SK-MEL-5 (cell line): Measurements from ENCODE around the gene OR5B12. TPM values are rescaled to one million over a fixed set of nuclear protein-coding genes. Genes with fewer than 3 reads are reported as not detected.
A peak's percentile ranks its signal among the peaks of the same experiment; 100 is the strongest.
"Not testable (repeated sequence)": the region's sequence is repeated elsewhere in the genome, so short reads cannot be mapped to it uniquely, and the experiment has no call there.

Experiments
- DNase-seq: peaks from one replicate; pipeline ENCODE4 v3.0.0-alpha.2; 2016; ENCODE audit warnings: low read depth, low spot score
- in situ Hi-C: cut with HindIII; loops from 2 replicates; pipeline ENCODE4 v1.10.0; 2016; ENCODE audit warnings: low sequenced_read_pairs, high pct_unique_total_duplicates, low pct_unique_long_range_greater_than_20kb
- polyA plus RNA-seq, 2 experiments: library from polyadenylated mRNA; depleted of rRNA; stranded (reverse); fragments of >200 nt; gene quantifications; 2 replicates each; pipeline ENCODE4 v1.2.3, GENCODE V29; 2015
- total RNA-seq: library from RNA; depleted of rRNA; stranded (reverse); fragments of >200 nt; shearing (Covaris generic); gene quantifications from 2 replicates; pipeline ENCODE4 v1.2.3, GENCODE V29; 2014; rRNA removed

OR5B12 gene
- not detected in 2 replicates for total RNA-seq
- polyA plus RNA-seq (2015; cell fraction: cytosol; rRNA removed) = not detected in 2 replicates
- not detected in 2 replicates for polyA plus RNA-seq (2015; cell fraction: nucleus; rRNA removed)

DNA sequence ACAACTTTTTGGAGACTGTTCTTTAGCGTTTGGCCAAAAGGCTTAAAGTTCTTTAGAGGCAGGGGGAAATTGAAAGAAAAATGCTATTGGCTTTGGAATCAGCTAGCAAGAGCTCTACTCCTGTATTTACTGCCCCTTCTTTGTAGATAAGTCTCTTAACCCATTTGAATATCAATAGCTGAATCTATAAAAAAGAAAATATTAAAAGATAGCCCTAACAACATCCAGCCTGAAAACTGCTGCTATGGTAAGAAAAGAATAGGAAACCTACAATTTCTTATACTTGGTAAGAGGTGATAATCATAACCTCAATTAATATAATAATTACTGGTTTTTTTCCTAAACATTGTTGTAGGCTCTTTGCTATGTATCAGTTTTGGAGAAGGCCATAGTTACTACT is at the start of gene OR5B12:
Gene OR5B12, minus strand, starts transcription at position 101 of the 400 bp plus-strand sequence. CDS start 2,085 bp downstream, outside the sequence.
- in situ Hi-C loops = no loop called here
- no peak for DNase-seq

DNA sequence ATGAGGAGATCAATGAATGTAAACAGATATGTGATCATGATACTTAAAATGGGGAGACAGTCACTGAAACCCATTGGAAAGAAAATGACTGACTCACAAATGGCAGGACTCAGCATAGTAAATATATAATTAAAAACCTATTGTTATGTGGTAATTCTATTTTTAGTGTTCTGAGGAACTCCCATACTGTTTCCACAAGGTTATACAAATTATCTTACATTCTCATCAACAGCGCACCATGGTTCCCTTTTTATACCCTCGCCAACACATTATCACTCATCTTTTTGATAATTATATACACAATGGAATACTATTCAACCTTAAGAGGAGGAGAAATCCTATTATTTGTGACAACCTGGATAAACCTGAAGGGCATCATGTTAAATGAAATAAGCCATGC is 48.8 kb upstream of the OR5B12 start:
- in situ Hi-C loops = no loop called here
- DNase-seq = no peak

DNA sequence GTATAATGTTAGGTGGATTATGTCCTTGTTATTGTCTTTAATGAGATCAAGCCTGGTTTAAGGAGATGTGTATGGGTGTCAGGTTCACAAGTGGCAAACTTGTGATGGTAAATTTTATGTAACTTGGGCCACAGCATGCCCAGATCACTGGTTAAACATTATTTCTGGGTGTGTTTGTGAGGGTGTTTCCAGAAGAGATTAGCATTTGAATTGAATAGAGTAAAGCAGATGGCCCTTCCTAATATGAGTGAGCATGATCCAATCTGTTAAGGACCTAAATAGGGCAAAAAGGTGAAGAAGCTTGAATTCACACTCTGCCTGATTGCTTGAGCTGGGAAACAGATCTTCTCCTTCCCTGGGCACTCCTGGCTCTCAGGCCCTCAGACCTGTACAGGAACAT is 45.1 kb upstream of the OR5B12 start:
- in situ Hi-C loops = no loop called here
- DNase-seq = no peak

DNA sequence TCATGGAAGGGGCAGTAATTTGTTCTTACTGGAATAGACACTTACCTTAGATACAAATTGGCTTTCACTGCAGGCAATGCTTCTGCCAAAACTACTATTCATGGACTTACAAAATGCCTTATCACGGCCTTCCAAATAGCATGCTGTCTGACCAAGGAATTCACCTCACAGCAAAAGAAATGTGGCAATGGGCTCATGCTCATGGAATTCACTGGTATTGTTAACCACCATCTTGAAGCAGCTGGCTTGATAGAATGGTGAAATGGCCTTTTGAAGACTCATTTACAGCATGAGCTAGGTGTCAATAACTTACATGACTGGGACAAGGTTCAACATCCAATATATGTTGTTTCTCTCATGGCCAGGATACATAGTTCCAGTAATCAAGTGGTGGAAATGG is 43.9 kb upstream of the OR5B12 start:
- DNase-seq = no peak
- in situ Hi-C loops = no loop called here

DNA sequence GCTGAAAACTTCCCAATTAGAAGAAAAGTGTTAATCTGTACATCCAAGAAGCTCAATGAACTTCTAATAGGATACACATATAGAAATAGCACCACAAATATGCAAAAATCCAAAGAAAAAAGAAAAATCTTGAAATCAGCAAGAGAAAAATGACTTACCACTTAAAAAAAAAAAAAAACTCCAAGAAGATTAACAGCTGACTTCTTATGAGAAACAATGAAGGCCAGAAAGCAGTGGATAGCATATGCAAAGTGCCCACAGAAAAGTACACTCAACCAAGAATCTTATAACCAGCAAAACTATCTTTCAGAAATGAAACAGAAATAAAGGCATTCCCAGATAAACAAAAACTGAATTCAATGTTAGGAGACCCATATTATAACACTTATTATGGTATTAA is 29.9 kb upstream of the OR5B12 start:
- no peak for DNase-seq
- in situ Hi-C loops = no loop called here

DNA sequence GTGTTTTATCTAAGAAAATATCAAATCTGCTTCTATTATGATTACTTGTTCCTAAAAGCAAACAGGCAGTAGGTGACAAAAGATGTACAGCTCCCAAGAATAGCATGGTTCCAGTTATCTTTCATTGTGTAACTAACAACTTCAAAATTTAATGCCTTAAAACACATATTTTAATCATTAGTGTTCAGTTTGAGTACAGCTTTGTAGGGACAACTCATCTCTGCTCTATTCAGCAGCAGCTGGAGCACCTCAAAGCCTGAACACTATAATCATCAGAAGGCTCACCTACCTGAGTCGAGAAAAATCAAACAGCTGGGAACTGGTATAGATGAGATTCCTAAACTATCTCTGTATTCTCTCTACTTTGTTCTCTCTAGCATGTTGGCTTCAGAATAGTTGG is 24.3 kb upstream of the OR5B12 start:
- no peak for DNase-seq
- in situ Hi-C loops = no loop called here

DNA sequence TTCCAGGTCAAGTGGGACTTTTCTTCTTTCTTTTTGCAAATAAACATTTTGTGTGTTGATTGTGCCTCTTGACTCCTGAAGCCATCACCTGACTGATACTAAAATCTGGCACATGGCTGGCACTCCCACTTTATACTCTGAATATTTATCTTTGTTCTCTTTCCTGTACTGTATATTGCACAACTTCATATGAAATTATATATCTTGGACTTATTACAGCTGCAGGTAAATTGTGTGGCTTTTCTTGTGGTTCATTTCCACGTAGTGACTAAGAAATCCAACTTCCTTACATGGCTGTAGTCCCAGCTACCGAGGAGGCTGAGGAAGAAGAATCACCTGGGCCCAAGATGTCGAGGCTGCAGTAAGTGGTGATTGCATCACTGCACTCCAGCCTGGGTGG is 23.7 kb upstream of the OR5B12 start:
- in situ Hi-C loops = no loop called here

DNA sequence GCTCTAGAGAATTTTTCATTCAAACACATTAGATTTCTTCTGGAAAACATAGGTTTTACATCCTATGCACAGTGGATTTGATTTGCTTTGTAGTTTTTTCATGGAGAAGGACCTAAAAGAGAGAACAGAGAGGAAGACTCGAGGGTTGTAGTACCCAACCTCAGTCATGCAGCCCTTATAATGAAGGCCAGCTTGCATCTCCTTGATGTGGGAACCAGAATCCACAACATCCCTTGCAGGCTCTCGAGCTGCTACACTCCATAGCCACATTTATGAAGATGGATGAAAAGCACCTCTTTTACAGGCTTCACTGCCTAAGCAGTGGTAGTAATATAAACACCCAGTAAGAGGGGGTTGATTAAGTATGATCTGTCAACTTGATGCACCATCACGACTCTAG is 9.5 kb upstream of the OR5B12 start:
- in situ Hi-C loops = no loop called here
- DNase-seq = no peak

More for the DNA sequence above, 23.7 kb upstream of the OR5B12 start:
- no peak for DNase-seq

DNA sequence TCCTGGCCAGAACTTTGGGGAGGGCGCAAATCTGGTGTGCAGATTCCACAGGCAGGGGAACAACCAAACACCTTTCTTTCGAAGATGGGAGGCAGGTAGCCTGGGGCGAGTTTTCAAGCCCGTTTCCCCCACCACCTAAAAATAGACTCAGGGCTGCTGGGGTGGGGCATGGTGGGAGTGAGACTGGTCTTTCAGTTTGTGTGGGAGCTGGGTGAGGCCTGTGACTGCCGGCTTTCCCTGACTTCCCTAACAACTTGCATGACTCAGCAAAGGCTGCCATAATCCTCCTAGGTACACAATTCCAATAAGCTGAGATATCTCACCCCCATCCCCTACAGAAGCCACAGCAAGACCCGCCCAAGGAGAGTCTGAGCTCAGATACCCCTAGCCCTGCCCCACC is 4.3 kb upstream of the OR5B12 start:
- in situ Hi-C loops = no loop called here
- DNase-seq = no peak

DNA sequence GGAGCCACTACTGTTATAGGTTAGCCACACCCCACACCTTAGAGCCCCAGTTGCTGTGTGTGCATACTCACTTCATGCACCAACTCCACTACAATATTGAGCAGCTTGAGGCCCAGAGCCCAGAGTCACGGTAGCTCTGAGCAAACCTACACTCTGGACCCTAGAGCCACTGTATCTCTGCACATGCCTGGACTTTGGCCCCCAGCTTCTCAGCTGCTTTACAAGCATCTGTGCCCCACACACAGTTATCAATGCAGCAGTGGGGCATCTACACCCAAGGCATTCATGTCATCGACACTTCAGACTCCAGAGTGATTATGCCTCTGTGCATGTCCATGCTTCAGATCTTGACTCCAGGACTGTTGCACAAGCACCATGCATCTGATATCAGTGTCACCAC is 2.3 kb upstream of the OR5B12 start:
- no peak for DNase-seq
- in situ Hi-C loops = no loop called here

DNA sequence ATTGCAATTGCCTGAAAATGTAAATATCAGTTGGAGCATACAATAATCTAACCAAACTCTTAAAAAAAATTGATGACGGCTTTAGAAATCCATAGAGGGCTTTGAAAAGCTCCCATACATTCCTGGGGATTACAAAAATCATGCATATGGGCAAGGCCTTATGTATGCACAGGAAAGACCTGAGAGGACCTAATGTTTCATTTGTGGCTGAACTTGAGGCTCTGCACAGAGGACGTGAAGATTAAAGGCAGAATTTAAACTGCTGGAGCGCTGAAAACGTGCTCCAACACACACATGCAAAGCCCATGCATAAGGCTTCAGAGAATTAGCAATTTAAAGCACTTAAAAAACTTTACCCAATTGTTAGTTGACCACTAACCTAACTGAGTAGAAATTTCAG is 3.5 kb downstream of the OR5B12 start:
- no peak for DNase-seq
- in situ Hi-C loops = no loop called here

DNA sequence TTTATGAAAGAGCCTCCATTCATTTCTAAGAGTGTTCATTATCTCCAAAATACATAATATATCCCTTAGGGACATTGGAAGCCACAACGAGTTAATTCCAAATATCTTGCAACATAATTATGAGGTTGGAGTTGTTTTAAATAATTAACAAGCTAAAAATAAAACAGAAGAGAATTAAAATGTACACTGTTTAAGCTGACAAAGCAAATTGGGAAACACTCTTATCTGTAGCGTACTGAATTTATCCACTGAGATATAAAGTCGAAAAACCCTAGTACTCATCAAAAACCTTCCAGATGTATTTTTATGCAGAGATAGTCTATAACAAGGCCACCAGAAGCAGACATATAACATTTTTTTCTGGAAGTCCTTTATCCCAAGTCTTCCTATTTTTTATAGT is 7.8 kb downstream of the OR5B12 start:
- in situ Hi-C loops = no loop called here
- DNase-seq = no peak

DNA sequence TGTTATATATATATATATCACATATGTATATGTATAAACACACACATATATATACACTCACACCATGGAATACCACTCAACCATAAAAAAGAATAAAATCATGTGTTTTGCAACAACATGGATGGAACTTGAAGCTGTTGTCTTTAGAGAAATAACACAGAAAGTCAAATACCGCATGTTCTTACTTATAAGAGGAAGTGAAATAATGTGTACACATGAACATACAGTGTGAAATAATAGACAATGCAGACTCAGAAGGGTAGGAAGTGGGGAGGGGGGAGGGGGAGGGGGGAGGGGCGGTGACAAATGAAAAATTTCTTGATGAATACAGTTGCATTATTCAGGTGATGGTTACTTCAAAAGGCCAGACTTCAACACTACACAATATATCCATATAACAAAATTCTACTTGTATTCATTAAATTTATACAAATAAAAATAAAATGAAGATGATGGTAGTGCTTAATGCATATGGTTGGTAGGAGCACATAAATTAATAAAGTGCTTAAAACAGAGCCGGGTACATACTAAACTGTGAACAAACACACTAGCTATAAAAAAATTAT is 8.3 kb downstream of the OR5B12 start:
- DNase-seq = no peak
- in situ Hi-C loops = no loop called here

DNA sequence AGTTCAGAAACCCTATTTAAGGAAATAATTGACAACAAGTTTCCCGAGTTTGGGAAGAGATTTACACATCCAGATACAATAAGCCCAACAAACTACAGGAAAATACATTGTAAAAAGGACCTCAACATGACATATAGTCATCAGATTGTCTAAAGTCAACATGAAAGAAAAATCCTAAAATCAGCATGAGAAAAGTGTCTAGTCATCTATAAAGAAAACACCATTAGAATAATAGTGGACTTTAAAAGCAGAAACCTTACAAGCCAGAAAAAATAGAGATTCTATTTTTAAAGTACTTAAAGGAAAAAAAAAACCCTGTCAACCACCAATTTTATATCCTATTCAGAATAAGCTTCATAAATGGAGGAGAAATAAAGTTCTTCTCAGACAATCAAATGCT is 12.8 kb downstream of the OR5B12 start:
- no peak for DNase-seq
- in situ Hi-C loops = no loop called here

DNA sequence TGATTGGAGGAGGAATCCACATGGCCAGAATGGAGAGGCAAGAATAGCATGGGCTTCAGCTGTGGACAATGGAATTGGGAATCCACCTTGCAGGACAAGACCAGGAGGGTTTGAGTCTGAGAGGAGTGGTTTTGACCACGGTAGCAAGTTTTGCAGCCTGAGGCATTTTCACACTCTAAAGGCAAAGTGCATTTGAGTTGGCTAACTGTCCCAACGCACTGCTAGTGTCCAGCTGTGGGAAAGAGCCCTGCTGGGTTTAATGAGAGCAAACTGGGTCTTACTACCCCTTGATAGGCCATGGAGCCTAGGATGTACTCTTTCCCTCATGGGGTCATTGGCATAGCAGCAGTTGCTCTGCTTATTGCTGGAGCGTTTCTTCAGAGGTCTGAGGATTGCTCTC is 14.0 kb downstream of the OR5B12 start, which contains the start of gene OR5B2:
Gene OR5B2, minus strand, starts transcription at position 101 of the 400 bp plus-strand sequence. CDS start 4,860 bp downstream, outside the sequence.
- in situ Hi-C loops = no loop called here

DNA sequence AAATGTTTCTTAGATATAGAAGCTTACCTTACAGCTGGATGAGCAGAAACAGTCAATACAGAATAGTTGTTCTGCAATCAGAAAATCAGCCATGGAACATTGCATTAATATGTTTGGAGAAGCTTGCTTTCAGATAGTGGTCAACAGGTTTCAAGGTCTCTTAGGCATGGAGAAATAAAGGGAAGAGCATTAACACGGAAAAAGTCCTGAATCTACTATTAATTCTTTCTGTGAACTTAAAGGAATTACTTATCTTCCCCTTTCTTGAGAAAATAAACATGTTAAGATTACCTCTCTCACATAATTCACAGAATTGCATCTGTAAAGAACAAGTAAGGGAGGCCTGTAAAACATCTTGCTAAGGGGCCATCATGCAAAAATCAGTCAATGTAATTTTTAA is 35.3 kb downstream of the OR5B12 start, which contains the start of gene OR5B3:
Gene OR5B3, minus strand, starts transcription at position 101 of the 400 bp plus-strand sequence. CDS start 3,465 bp downstream, outside the sequence.
- in situ Hi-C loops = no loop called here
- no peak for DNase-seq

More for the DNA sequence above, 14.0 kb downstream of the OR5B12 start, which contains the start of gene OR5B2:
- no peak for DNase-seq

DNA sequence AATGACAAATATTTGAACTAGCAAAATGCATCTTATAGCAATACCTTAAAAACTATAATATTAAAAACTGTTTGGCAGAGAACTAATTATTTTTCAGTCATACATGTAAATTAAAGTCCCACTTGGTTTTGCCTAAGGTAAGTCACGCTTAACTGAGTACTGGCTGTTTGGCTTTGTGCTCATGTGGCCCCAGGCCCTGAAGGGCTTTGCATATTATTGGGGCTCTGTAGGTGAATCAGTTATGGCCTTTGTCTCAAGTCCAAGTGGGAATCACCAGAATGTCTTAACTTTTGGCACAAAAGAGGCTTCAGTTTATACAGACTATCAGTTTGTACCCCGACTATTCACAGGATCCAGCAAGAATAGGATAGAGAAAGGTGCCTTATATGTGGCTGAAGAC is 42.4 kb downstream of the OR5B12 start:
- in situ Hi-C loops, DNase-seq: not testable (repeated sequence)

DNA sequence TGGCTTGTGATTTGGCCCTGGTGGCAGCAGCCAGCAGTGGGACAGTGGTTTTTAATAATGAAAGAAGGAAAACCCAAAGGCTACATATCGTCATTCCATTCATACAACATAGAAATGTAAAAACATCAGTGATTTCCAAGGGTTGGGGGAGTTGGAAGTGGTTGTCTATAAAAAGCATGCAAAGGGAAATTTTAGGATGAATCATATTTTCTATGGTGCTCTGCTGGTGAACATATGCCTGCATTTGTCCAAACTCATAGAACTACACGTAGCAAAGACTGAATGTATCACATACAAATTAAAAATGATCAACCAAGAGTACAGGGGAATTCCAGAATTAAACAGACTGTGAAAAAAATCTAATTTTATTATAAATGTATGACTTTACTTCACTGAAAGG is 46.5 kb downstream of the OR5B12 start:
- DNase-seq = no peak
- in situ Hi-C loops = no loop called here

DNA sequence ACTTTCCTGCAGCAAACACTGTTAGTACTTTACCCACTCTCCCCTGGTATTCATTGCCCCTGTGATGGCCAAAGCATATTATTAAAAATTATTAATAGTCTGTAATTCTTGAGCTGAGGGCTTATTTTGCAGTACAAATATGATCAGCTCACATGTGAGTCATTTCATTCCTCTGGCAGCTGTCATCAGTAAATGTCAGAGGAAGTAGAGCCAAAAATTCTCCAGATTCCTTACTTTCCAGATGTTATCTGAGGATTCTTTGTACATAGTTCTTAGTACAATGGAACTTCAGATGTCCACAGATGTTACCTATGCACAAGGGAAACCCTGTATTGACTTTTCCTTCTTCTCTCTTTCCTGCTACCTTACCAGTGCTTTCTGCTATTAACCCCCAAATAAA is 47.8 kb downstream of the OR5B12 start:
- DNase-seq = peak; percentile 1
- in situ Hi-C loops = no loop called here
